IgD-negative memory B cell (primary cell): ENCODE results near the gene PNLIP. TPM values are rescaled to one million over a fixed set of nuclear protein-coding genes. Genes with fewer than 3 reads are reported as not detected.

ENCODE experiments used
- H3K27ac Mint-ChIP-seq, 3 donors: one replicate each; pipeline ENCODE4 v1.8.0; 2020 to 2022; ENCODE audit warnings: mild to moderate bottlenecking in 3 of 3, mixed read lengths in 3 of 3, moderate library complexity in 1 of 3
- H3K27me3 Mint-ChIP-seq: one replicate; pipeline ENCODE4 v1.8.0; 2021; ENCODE audit warnings: mixed read lengths
- H3K36me3 Mint-ChIP-seq: one replicate; pipeline ENCODE4 v1.8.0; 2020; ENCODE audit warnings: mild to moderate bottlenecking, mixed read lengths
- H3K4me1 Mint-ChIP-seq, 3 donors: one replicate each; pipeline ENCODE4 v1.8.0; 2020 to 2022; ENCODE audit warnings: mixed read lengths in 3 of 3, mild to moderate bottlenecking in 1 of 3
- H3K4me3 Mint-ChIP-seq, 4 donors: one replicate each; pipeline ENCODE4 v1.8.0; 2020 to 2022; ENCODE audit warnings: mild to moderate bottlenecking in 4 of 4, mixed read lengths in 4 of 4, moderate library complexity in 3 of 4
- H3K9me3 Mint-ChIP-seq, 3 donors: one replicate each; pipeline ENCODE4 v1.8.0; 2020 to 2021; ENCODE audit warnings: mixed read lengths in 3 of 3, mild to moderate bottlenecking in 1 of 3
- polyA plus RNA-seq: library from polyadenylated mRNA; unstranded; fragments of 300-500 nt; fragmentation: Illumina TruSeq; gene quantifications from one replicate; pipeline ENCODE4 v1.2.3, GENCODE V29; 2021

Gene PNLIP
- not detected for polyA plus RNA-seq

- Mint-ChIP-seq H3K27me3 (no peaks in the 10 kb centered on the region), H3K4me3 (no peak within 1 kb of the TSS), H3K4me1 (no peaks in the 10 kb centered on the region), H3K36me3 (no peaks in the 10 kb centered on the region), H3K9me3 (peaks cover 0 to 7% (median 0%) of the 10 kb centered on the region in 3 donors), H3K27ac (no peak within 1 kb of the TSS)
Measured at GRCh38 chr10:116545756-116546155, at the start of gene PNLIP. PNLIP (plus strand) TSS chr10:116545931; CDS start chr10:116546093, 162 bp downstream.

- Mint-ChIP-seq H3K36me3 (peaks cover 2% of the 10 kb centered on the region), H3K27me3 (no peaks in the 10 kb centered on the region), H3K4me3 (no peak overlapping the region), H3K4me1 (no peaks in the 10 kb centered on the region), H3K27ac (no peak overlapping the region), H3K9me3 (peaks cover 1 to 8% (median 3%) of the 10 kb centered on the region in 3 donors)
Measured at GRCh38 chr10:116504786-116505185, 40.9 kb upstream of the PNLIP start.

GRCh38 chr10:116510565-116510964, 35.2 kb upstream of the PNLIP start:
- Mint-ChIP-seq H3K4me1 (no peaks in the 10 kb centered on the region), H3K9me3 (peaks cover 2 to 4% (median 3%) of the 10 kb centered on the region in 3 donors), H3K27ac (no peak overlapping the region), H3K36me3 (no peaks in the 10 kb centered on the region), H3K27me3 (no peaks in the 10 kb centered on the region), H3K4me3 (no peak overlapping the region)

GRCh38 chr10:116511365-116511764, 34.4 kb upstream of the PNLIP start:
- Mint-ChIP-seq H3K36me3 (no peaks in the 10 kb centered on the region), H3K4me3 (no peak overlapping the region), H3K4me1 (no peaks in the 10 kb centered on the region), H3K27me3 (no peaks in the 10 kb centered on the region), H3K9me3 (peaks cover 2 to 4% (median 3%) of the 10 kb centered on the region in 3 donors), H3K27ac (no peak overlapping the region)

GRCh38 chr10:116521424-116522290, 24.1 kb upstream of the PNLIP start:
- H3K4me3 Mint-ChIP-seq: no peak overlapping the region
- H3K4me1 Mint-ChIP-seq: no peaks in the 10 kb centered on the region
- H3K27me3 Mint-ChIP-seq: peaks cover 2% of the 10 kb centered on the region
- H3K9me3 Mint-ChIP-seq: peaks cover 0 to 1% (median 0%) of the 10 kb centered on the region in 3 donors
- no peaks in the 10 kb centered on the region for H3K36me3 Mint-ChIP-seq
- no peak overlapping the region for H3K27ac Mint-ChIP-seq

- H3K4me3 Mint-ChIP-seq: no peak overlapping the region
- H3K36me3 Mint-ChIP-seq: no peaks in the 10 kb centered on the region
- H3K27ac Mint-ChIP-seq: no peak overlapping the region
- peaks cover 2% of the 10 kb centered on the region for H3K27me3 Mint-ChIP-seq
- H3K4me1 Mint-ChIP-seq: no peaks in the 10 kb centered on the region
- peaks cover 0 to 2% (median 0%) of the 10 kb centered on the region in 3 donors for H3K9me3 Mint-ChIP-seq
Measured at GRCh38 chr10:116522803-116523381, 22.8 kb upstream of the PNLIP start.

- H3K4me1 Mint-ChIP-seq: no peaks in the 10 kb centered on the region
- H3K4me3 Mint-ChIP-seq: no peak overlapping the region
- no peaks in the 10 kb centered on the region for H3K36me3 Mint-ChIP-seq
- peaks cover 2% of the 10 kb centered on the region for H3K27me3 Mint-ChIP-seq
- no peak overlapping the region for H3K27ac Mint-ChIP-seq
- peaks cover 0 to 3% (median 0%) of the 10 kb centered on the region in 3 donors for H3K9me3 Mint-ChIP-seq
Measured at GRCh38 chr10:116524736-116525135, 21.0 kb upstream of the PNLIP start.

GRCh38 chr10:116526219-116526618, 19.5 kb upstream of the PNLIP start:
- H3K9me3 Mint-ChIP-seq: peaks cover 0 to 3% (median 0%) of the 10 kb centered on the region in 3 donors
- no peak overlapping the region for H3K27ac Mint-ChIP-seq
- peaks cover 3% of the 10 kb centered on the region for H3K27me3 Mint-ChIP-seq
- no peak overlapping the region for H3K4me3 Mint-ChIP-seq
- H3K36me3 Mint-ChIP-seq: no peaks in the 10 kb centered on the region
- no peaks in the 10 kb centered on the region for H3K4me1 Mint-ChIP-seq

- H3K27ac Mint-ChIP-seq: no peak overlapping the region
- H3K27me3 Mint-ChIP-seq: peaks cover 2% of the 10 kb centered on the region
- no peaks in the 10 kb centered on the region for H3K4me1 Mint-ChIP-seq
- H3K4me3 Mint-ChIP-seq: no peak overlapping the region
- H3K9me3 Mint-ChIP-seq: peaks cover 1 to 27% (median 13%) of the 10 kb centered on the region in 3 donors
- peaks cover 3% of the 10 kb centered on the region for H3K36me3 Mint-ChIP-seq
Measured at GRCh38 chr10:116536810-116537209, 8.9 kb upstream of the PNLIP start.

- peaks cover 3% of the 10 kb centered on the region for H3K36me3 Mint-ChIP-seq
- H3K4me3 Mint-ChIP-seq: no peak overlapping the region
- H3K4me1 Mint-ChIP-seq: no peaks in the 10 kb centered on the region
- H3K9me3 Mint-ChIP-seq: peaks cover 1 to 21% (median 6%) of the 10 kb centered on the region in 3 donors
- H3K27me3 Mint-ChIP-seq: peaks cover 2% of the 10 kb centered on the region
- H3K27ac Mint-ChIP-seq: no peak overlapping the region
Measured at GRCh38 chr10:116538456-116538855, 7.3 kb upstream of the PNLIP start.

GRCh38 chr10:116538992-116539391, 6.7 kb upstream of the PNLIP start:
- Mint-ChIP-seq H3K27ac (peak overlapping the region in 1 of 3 donors; percentile 2), H3K36me3 (peaks cover 3% of the 10 kb centered on the region), H3K4me3 (no peak overlapping the region), H3K9me3 (peaks cover 1 to 21% (median 6%) of the 10 kb centered on the region in 3 donors), H3K27me3 (peaks cover 2% of the 10 kb centered on the region), H3K4me1 (no peaks in the 10 kb centered on the region)

GRCh38 chr10:116540814-116541213, 4.9 kb upstream of the PNLIP start:
- H3K36me3 Mint-ChIP-seq: peaks cover 3% of the 10 kb centered on the region
- H3K4me1 Mint-ChIP-seq: no peaks in the 10 kb centered on the region
- H3K9me3 Mint-ChIP-seq: peaks cover 1 to 11% (median 5%) of the 10 kb centered on the region in 3 donors
- no peak overlapping the region for H3K4me3 Mint-ChIP-seq
- peaks cover 2% of the 10 kb centered on the region for H3K27me3 Mint-ChIP-seq
- H3K27ac Mint-ChIP-seq: no peak overlapping the region

GRCh38 chr10:116542007-116542677, 3.6 kb upstream of the PNLIP start:
- Mint-ChIP-seq H3K36me3 (peaks cover 3% of the 10 kb centered on the region), H3K4me3 (no peak overlapping the region), H3K27ac (no peak overlapping the region), H3K27me3 (peaks cover 2% of the 10 kb centered on the region), H3K9me3 (peaks cover 1 to 5% (median 5%) of the 10 kb centered on the region in 3 donors), H3K4me1 (no peaks in the 10 kb centered on the region)

GRCh38 chr10:116545122-116545521, 609 bp upstream of the PNLIP start:
- Mint-ChIP-seq H3K27ac (no peak overlapping the region), H3K4me3 (no peak overlapping the region)

GRCh38 chr10:116548301-116548700, 2.6 kb downstream of the PNLIP start:
- Mint-ChIP-seq H3K27me3 (no peaks in the 10 kb centered on the region), H3K4me3 (no peak overlapping the region), H3K9me3 (peaks cover 0 to 7% (median 0%) of the 10 kb centered on the region in 3 donors), H3K4me1 (no peaks in the 10 kb centered on the region), H3K27ac (no peak overlapping the region), H3K36me3 (no peaks in the 10 kb centered on the region)

More at GRCh38 chr10:116545122-116545521, 609 bp upstream of the PNLIP start:
- Mint-ChIP-seq H3K27me3 (peaks cover under 1% of the 10 kb centered on the region), H3K4me1 (no peaks in the 10 kb centered on the region), H3K36me3 (peaks cover under 1% of the 10 kb centered on the region), H3K9me3 (peaks cover 0 to 8% (median 0%) of the 10 kb centered on the region in 3 donors)
